NCI-H1436 (cell line): ENCODE measurements around the gene FEV.

ENCODE experiments used
- DNase-seq: peaks from one replicate; lab custom pipeline; 2025; lab: John Stamatoyannopoulos, UW

FEV gene

GRCh38 chr2:219017201-219017931 is 32.4 kb upstream of the FEV start:
- DNase-seq = no peak

- DNase-seq = no peak
Observed at GRCh38 chr2:219016721-219017120, 31.7 kb upstream of the FEV start.

- no peak for DNase-seq
Observed at GRCh38 chr2:219010873-219011272, 25.9 kb upstream of the FEV start.

- DNase-seq = peak; percentile 31
Observed at GRCh38 chr2:219010162-219010756, 25.3 kb upstream of the FEV start.

GRCh38 chr2:219009294-219009693 is 24.3 kb upstream of the FEV start:
- no peak for DNase-seq

- no peak for DNase-seq
Observed at GRCh38 chr2:219003979-219004378, 19.0 kb upstream of the FEV start.

GRCh38 chr2:219003267-219003634 is 18.3 kb upstream of the FEV start:
- DNase-seq = no peak

GRCh38 chr2:219002395-219003266 is 17.6 kb upstream of the FEV start:
- peak; percentile 84 for DNase-seq

- peak; percentile 95 for DNase-seq
Observed at GRCh38 chr2:219001577-219002394, 16.8 kb upstream of the FEV start.

GRCh38 chr2:219001100-219001576 is 16.2 kb upstream of the FEV start:
- DNase-seq = no peak

GRCh38 chr2:219000569-219000960 is 15.6 kb upstream of the FEV start:
- peak; percentile 40 for DNase-seq

GRCh38 chr2:218999881-219000568 is 15.0 kb upstream of the FEV start:
- DNase-seq = peak; percentile 79

GRCh38 chr2:218999021-218999880 is 14.3 kb upstream of the FEV start:
- DNase-seq = no peak

- no peak for DNase-seq
Observed at GRCh38 chr2:218998414-218999002, 13.5 kb upstream of the FEV start.

- no peak for DNase-seq
Observed at GRCh38 chr2:218997731-218998130, 12.7 kb upstream of the FEV start.

- no peak for DNase-seq
Observed at GRCh38 chr2:218996937-218997336, 12.0 kb upstream of the FEV start.

GRCh38 chr2:218995972-218996711 is 11.2 kb upstream of the FEV start:
- DNase-seq = peak; percentile 80

GRCh38 chr2:218995561-218995960 is 10.6 kb upstream of the FEV start:
- no peak for DNase-seq
